Suprapubic skin (tissue), 4 donors: ENCODE data around the gene NDUFS5.

Experiments
- CTCF ChIP-seq, 2 donors: fragments of 200-600 bp in 1 of 2; fragments of 450-650 bp in 1 of 2; sonication (generic) in 1 of 2; IDR thresholded peaks; one replicate each; pipeline ENCODE4 v1.5.1; 2016 to 2019; ENCODE audit warnings: antibody characterized with exemption in 2 of 2, mild to moderate bottlenecking in 1 of 2, moderate library complexity in 1 of 2
- EP300 ChIP-seq: sonication (generic); formaldehyde crosslinking; IDR thresholded peaks from one replicate; pipeline ENCODE4 v1.6.1; 2017; ENCODE audit warnings: antibody characterized with exemption
- POLR2A ChIP-seq, 2 donors: fragments of 450-650 bp; IDR thresholded peaks; one replicate each; pipeline ENCODE4 v1.6.1; 2017; ENCODE audit warnings: antibody characterized with exemption in 2 of 2, mild to moderate bottlenecking in 2 of 2, moderate library complexity in 2 of 2
- POLR2AphosphoS5 ChIP-seq, 3 donors: sonication (generic); formaldehyde crosslinking; IDR thresholded peaks; one replicate each; pipeline ENCODE4 v1.6.1; 2017; ENCODE audit warnings: antibody characterized with exemption in 3 of 3

- TF ChIP-seq CTCF (IDR thresholded peaks at IDR 0.05) (no peak), POLR2AphosphoS5 (IDR thresholded peaks at IDR 0.05) (no peak), POLR2A (IDR thresholded peaks at IDR 0.05) (no peak), EP300 (no peak)
Observed at GRCh38 chr1:39080831-39081270, 54.7 kb downstream of the NDUFS5 start.
